GM10266 (cell line): ENCODE data around the gene PSMC3.

Source experiments
- DNase-seq: peaks from one replicate; pipeline ENCODE4 v3.0.0; 2012; ENCODE audit errors: extremely low spot score
- CTCF ChIP-seq: IDR thresholded peaks from 2 replicates; pipeline ENCODE4 v1.5.1; 2012; ENCODE audit warnings: mild to moderate bottlenecking, low read depth; ENCODE audit not compliant: control insufficient read depth, insufficient read depth; ENCODE audit errors: missing control alignments

PSMC3 gene

GRCh38 chr11:47392546-47393162, 33.6 kb downstream of the PSMC3 start:
- no peak for DNase-seq
- TF ChIP-seq CTCF: no peak

DNA sequence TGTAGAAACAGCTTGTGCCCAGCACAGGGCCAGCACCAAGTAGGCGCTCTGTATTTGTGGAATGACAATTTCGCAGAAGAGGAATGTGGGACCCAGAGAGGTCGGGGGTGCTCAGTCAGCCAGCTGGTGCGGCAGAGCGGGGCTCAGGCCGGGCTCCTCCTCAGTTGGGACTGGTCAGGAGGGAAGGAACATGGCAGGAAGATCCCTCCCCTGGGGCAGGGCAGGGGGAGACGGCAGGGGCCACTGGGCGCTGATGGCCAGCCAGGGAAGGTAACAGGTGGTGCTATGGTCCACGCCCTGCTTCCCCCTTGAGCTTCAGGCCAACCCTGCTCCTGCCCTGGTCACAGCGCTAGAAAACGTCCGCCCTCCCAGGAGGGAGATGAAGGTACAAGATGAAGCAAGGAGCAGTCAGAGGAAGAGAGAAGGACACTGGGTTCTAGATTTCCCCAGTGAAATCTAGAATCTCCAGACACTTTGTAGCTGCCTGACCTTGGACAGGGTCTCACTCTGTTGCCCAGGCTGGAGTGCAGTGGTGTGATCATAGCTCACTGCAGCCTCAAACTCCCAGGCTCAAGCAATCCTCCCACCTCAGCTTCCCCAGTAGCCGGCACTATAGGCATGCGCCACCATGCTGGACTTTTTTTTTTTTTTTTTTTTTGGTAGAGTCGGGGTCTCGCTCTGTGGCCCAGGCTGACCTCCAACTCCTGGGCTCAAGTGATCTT, 34.4 kb downstream of the PSMC3 start:
- TF ChIP-seq CTCF: no peak
- no peak for DNase-seq

DNA sequence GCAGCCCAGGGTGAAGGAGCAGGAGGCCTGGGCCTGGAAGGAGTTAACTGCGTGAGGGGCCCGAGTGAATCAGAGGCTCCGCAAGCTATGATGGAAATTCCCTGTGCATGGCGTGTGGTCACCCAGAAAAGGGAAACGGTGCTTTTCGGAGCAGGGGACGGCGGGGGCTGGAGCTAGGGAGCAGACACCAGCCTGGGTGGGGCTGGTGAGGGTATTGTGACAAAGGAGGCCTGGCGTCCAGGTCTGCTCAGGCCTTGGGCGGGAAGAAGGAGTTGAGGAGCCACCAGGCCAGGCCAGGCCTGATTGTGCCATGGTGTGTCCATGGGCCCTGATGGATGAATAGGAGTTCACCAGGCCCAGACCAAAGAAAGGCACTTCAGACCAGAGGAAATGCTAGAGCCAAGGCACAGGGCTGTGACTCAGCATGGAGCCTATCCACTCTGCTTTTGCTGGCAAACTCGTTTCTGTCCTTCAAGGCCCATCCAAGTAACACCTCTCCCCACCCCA, 35.1 kb downstream of the PSMC3 start:
- DNase-seq: no peak
- no peak for TF ChIP-seq CTCF

- no peak for TF ChIP-seq CTCF
- no peak for DNase-seq
Measured at GRCh38 chr11:47390422-47390760, 35.8 kb downstream of the PSMC3 start.

DNA sequence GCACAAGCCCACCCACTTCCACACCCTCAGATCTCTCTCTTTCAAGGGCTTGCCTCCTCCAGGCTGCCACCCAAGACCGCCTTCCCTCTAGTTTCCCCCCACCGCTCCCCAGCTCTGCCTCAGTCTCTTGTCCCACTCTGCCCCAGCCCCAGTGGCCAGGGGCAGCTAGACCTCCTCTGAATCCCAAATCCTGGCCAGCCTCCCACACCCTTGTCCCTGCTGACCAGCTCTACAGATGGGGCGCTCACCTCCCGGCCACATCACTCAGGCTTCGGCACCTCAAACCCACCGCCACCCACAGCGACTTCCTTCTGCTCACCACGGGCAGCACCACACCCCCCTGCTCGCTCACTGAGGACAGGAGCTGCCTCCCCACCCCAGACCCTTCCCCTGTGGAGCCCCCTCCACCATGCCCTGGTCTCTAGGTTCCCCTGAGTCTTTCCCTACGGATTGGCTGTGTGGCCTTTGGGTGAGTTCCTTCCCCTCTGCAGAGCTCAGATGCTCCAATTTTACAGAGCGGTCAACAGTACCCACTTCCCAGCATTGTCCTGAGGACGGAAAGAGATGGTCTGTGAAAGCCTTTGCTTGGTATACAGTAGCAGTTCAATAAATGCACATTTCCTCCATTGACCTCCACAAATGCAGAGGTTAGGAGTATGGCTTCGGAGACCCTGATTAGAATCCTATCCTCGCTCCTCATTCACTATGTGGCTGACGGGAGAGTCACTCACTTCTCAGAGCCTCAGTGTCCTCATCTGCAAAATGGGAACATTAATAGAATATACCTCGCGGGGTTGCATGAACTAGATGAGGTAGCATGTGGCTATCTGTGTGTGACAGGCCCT, 36.4 kb downstream of the PSMC3 start:
- no peak for TF ChIP-seq CTCF
- no peak for DNase-seq

DNA sequence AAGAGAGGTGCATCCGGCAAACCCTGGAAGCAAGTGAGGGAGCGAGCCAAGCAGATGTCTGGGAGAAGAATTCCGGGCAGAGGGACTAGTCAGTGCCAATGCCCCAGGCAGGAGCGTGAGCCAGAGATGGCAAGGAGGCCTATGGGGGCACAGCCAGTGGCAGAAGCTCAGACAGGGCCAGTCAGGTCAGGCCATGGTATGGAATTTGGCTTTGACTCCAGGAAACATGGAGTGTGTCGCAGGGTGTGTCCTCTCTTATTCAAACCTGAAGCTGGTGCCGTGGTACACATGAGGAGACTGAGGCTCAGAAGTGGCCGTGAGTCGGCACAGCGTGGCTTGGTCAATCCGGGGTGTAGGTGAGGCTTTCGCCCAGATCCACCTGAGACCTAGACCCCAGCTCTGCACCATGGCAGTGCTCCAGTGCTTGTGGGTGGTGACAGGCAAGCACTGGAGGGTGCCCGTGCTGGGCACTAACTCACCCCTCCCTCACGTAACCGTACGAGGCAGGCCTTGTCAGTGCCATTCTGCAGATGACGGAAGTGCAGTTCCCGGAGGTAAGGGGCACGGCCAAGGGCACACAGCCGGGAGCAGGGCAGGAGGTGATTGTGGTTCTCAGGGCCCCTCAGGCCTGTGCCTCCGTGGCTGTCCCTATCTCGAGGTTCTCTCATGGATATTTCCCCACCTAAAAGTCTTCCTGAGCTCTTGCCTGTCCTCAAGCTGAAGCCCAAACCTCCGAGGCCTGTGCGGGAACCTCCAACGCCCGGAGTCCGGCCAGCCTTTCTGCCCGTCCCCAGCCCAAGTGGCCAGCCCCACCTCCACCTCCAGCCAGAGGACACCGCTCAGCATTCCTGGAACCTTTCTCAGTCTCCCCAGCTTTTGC, 37.3 kb downstream of the PSMC3 start:
- DNase-seq: no peak
- TF ChIP-seq CTCF: no peak
